AG09309 (cell line): ENCODE data around the gene ST8SIA2.

Source experiments
- DNase-seq: peaks from one replicate; pipeline ENCODE4 v3.0.0-alpha.2; 2010; ENCODE audit warnings: low read depth
- H3K4me3 ChIP-seq: 2 replicates; pipeline ENCODE4 v1.5.1; 2011; ENCODE audit warnings: mild to moderate bottlenecking, low read depth, low read length, moderate library complexity; ENCODE audit not compliant: control insufficient read depth
- TF ChIP-seq, protein P1 (sequence below): IDR thresholded peaks from 2 replicates; pipeline ENCODE4 v1.5.1; 2011; ENCODE audit warnings: mild to moderate bottlenecking, low read depth, low read length, inconsistent platforms; ENCODE audit not compliant: insufficient read depth, control insufficient read depth; ENCODE audit errors: missing control alignments

Gene ST8SIA2, protein sequence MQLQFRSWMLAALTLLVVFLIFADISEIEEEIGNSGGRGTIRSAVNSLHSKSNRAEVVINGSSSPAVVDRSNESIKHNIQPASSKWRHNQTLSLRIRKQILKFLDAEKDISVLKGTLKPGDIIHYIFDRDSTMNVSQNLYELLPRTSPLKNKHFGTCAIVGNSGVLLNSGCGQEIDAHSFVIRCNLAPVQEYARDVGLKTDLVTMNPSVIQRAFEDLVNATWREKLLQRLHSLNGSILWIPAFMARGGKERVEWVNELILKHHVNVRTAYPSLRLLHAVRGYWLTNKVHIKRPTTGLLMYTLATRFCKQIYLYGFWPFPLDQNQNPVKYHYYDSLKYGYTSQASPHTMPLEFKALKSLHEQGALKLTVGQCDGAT

DNA sequence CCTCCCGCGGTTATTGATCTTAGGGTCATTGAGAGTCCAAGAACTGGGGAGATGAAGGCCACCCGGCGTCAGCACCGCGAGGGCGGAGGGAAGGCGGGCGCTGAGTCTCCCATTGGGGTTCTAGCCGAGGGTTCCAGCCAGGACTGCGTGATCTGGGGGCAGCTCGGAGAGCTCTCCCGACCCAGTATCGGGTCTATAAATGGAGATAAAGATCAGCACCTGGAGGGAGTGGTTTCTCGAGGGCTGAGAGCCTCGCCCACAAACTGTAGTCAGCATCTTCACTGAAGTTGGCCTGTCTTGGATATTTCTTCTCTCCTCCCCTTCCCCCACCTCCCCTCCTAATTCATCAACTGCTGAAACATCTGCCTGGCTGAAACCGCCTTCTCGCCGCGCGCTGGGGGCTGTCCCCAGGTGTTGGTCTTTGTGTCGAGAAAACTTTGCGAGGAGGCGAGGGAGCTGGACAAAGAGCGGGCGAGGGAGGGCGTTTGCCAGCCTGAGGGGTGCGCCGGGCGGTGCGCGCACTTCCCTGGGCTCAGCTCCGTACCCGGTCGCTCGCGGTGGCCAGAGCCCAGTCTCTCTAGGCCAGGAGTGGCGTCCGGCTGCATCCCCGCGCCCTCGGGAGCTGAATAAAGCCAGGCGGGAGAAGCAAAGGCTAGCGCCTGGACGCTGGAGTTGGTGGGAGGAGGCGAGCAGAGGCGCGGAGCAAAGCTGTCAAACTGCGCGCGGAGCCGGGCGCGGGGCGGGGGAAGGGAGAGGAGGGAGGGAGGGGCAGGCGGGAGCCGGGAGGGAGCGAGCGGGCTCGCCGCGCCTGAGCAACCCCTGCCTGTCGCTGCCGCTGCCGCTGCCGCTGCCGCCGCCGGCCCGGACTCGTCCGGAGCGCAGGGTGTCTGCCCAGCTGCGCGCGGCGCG, at the start of gene ST8SIA2:
Gene ST8SIA2 (plus strand): TSS at position 811 of the 909 bp plus-strand sequence. CDS start 184 bp downstream, outside the sequence.
- TF ChIP-seq, protein P1, sequence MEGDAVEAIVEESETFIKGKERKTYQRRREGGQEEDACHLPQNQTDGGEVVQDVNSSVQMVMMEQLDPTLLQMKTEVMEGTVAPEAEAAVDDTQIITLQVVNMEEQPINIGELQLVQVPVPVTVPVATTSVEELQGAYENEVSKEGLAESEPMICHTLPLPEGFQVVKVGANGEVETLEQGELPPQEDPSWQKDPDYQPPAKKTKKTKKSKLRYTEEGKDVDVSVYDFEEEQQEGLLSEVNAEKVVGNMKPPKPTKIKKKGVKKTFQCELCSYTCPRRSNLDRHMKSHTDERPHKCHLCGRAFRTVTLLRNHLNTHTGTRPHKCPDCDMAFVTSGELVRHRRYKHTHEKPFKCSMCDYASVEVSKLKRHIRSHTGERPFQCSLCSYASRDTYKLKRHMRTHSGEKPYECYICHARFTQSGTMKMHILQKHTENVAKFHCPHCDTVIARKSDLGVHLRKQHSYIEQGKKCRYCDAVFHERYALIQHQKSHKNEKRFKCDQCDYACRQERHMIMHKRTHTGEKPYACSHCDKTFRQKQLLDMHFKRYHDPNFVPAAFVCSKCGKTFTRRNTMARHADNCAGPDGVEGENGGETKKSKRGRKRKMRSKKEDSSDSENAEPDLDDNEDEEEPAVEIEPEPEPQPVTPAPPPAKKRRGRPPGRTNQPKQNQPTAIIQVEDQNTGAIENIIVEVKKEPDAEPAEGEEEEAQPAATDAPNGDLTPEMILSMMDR: no peak
- H3K4me3 ChIP-seq: peak within 1 kb of the TSS; percentile 32
- DNase-seq: no peak

DNA sequence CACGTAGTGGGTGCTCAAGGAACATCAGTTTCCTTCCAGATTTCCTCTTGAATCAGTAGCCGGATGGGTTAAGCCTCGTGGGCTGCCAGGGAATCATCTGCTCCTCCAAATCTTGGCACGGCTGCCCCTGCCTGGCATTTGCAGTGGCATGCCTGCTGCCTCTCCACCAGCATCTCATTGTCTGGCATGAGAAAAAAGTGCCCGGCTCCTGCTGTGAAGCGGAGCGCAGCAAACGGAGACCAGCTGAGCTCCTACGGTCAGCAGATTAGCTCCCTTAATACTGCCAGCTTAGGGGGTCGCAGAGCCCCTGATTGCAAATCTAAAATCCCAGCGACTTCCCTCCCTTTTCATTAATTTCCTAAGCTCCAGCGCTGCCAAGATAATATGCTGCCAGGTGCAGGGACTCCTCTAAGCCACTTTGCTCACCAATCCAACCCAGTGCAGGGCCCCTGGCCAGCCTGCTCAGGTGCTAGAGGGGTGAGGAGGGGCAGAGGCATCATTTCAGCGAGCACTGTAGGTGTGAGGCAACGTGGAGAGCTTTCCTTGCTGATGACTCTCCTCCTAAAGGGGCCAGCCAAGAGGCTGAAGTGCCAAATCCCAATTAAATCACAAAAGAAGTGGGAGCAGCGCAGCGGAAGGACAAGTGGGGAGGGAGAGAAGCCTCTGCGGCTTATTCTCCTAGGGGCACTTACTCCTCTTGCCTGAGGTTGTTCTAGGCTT, 49.6 kb upstream of the ST8SIA2 start:
- no peak for DNase-seq
- H3K4me3 ChIP-seq: no peak overlapping the region
- TF ChIP-seq, protein P1: no peak

DNA sequence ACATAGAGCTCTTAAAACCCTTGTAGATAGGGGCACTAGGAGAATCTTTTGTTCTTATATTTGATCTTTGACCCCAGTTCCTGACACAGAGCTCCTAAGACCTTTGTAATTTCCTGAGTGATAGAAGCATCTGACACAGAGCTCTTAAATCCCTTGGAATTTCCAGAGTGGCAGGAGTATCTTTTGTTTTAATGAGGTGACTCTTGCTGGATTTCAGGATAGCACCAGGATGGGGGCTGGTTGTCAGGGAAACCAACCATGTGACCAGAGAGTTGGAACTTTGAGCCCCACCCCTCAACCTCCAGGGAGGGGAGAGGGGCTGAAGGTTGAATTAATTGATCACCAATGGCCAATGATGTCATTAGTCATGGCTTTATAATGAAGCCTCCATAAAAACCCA, 47.6 kb upstream of the ST8SIA2 start:
- TF ChIP-seq, protein P1: no peak
- DNase-seq: no peak
- no peak overlapping the region for H3K4me3 ChIP-seq

DNA sequence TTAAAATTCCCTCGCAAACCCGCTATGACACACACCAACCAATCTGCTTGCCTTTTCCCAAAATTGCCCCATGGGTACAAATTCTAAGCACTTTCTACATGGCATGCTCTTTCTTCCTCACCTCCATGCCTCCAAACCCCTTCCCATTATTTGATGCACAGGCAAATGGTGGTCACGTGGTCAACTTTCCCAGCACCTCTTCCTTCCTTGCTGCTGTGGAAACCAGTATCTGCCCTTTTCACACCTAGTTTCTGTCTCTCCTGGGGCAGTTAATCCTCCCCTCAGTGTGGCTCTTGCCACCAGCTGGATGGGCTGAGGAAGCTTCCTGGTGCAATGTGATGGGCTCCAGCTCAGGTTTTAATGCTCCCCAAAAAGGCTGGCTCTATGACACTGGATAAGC, 38.4 kb upstream of the ST8SIA2 start:
- H3K4me3 ChIP-seq: no peak overlapping the region
- TF ChIP-seq, protein P1: no peak

DNA sequence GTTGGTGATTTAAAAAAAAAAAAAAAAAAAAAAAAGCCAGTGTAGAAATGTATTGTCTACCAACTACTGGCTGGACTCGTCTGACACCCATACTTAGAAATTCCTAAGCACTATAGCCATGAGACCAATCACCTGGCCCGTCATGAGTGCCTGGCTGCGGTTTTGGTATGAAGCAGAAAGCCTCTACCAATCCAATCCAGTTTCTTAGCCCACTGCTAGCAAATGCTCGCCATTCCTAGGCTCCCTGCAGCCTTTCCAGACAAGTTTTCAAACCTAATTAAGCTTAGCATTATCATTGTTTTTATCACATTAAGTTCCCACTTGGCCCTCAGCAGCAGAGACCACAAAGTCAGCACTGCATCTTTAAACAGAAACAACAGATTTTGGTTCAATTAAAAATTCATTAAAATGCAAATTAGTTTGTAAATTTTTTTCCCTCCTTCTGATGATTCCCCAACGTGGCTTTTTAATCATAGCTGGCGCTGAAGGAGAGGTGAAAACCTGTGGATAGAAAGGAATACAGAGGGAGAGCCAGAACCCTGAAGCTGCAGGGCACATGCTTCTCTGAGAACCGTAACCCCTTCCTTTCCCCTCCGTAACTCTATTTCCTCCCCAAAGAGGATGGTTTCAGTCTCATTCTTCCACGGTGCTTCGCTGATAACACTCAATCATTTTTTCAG, 32.2 kb upstream of the ST8SIA2 start:
- no peak overlapping the region for H3K4me3 ChIP-seq
- TF ChIP-seq, protein P1: no peak
- DNase-seq: no peak

More for the DNA sequence above, 38.4 kb upstream of the ST8SIA2 start:
- no peak for DNase-seq

DNA sequence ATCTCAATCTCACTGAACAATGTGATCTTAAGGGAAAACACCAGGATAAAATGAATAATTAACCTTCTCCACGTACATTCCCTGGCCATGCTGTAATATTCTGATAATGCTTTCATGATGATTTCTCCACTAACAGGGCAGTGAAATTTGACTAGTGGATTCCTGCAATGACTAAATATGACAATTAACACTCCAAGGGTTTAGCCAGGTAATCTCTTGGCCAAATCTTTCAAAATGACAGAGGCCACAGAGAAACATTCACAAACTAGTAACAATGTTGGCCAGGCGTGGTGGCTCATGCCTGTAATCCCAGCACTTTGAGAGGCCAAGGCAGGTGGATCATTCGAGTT, 31.7 kb upstream of the ST8SIA2 start:
- no peak for DNase-seq
- TF ChIP-seq, protein P1: no peak
- no peak overlapping the region for H3K4me3 ChIP-seq
